Measurements from ENCODE around the gene SDK1. TPM values are rescaled to one million over a fixed set of nuclear protein-coding genes. Genes with fewer than 3 reads are reported as not detected.

The SDK1 gene
- total RNA-seq, 1 donor from 2014 or later = 0.26 TPM

- no peak for FAIRE-seq
Observed at GRCh38 chr7:3953946-3954345, 652.9 kb downstream of the SDK1 start.

GRCh38 chr7:3955026-3955425 is 654.0 kb downstream of the SDK1 start:
- TF ChIP-seq CTCF (IDR thresholded peaks at IDR 0.05; ENCODE audit: insufficient read depth, low read length, severe bottlenecking) = no peak
- H3K4me3 ChIP-seq (ENCODE audit: low read depth, low read length) = no peak overlapping the region
- peaks cover 8% of the 10 kb centered on the region for H3K27me3 ChIP-seq (ENCODE audit: control insufficient read depth, insufficient read depth, low read length)
- H3K36me3 ChIP-seq (ENCODE audit: control insufficient read depth, insufficient read depth, low read length) = no peaks in the 10 kb centered on the region
- no peak for FAIRE-seq
- no peak for DNase-seq (ENCODE audit: low read depth)

More at GRCh38 chr7:3953946-3954345, 652.9 kb downstream of the SDK1 start:
- Histone ChIP-seq H3K27me3 (ENCODE audit: control insufficient read depth, insufficient read depth, low read length) (peaks cover 4% of the 10 kb centered on the region), H3K4me3 (ENCODE audit: low read depth, low read length) (no peak overlapping the region), H3K36me3 (ENCODE audit: control insufficient read depth, insufficient read depth, low read length) (no peaks in the 10 kb centered on the region)
- no peak for TF ChIP-seq CTCF (IDR thresholded peaks at IDR 0.05; ENCODE audit: insufficient read depth, low read length, severe bottlenecking)
- DNase-seq (ENCODE audit: low read depth) = no peak

GRCh38 chr7:3955751-3956696 is 655.0 kb downstream of the SDK1 start:
- Histone ChIP-seq H3K27me3 (ENCODE audit: control insufficient read depth, insufficient read depth, low read length) (peaks cover 9% of the 10 kb centered on the region), H3K36me3 (ENCODE audit: control insufficient read depth, insufficient read depth, low read length) (no peaks in the 10 kb centered on the region), H3K4me3 (ENCODE audit: low read depth, low read length) (no peak overlapping the region)
- TF ChIP-seq CTCF (IDR thresholded peaks at IDR 0.05; ENCODE audit: insufficient read depth, low read length, severe bottlenecking) = no peak
- FAIRE-seq (peak; percentile 83), DNase-seq (ENCODE audit: low read depth) (peak; percentile 93)

- Histone ChIP-seq H3K4me3 (ENCODE audit: low read depth, low read length) (no peak overlapping the region), H3K27me3 (ENCODE audit: control insufficient read depth, insufficient read depth, low read length) (peaks cover 9% of the 10 kb centered on the region), H3K36me3 (ENCODE audit: control insufficient read depth, insufficient read depth, low read length) (no peaks in the 10 kb centered on the region)
- no peak for FAIRE-seq
- no peak for TF ChIP-seq CTCF (IDR thresholded peaks at IDR 0.05; ENCODE audit: insufficient read depth, low read length, severe bottlenecking)
- no peak for DNase-seq (ENCODE audit: low read depth)
Observed at GRCh38 chr7:3956949-3957348, 655.9 kb downstream of the SDK1 start.

GRCh38 chr7:3957472-3958108 is 656.5 kb downstream of the SDK1 start:
- no peak for TF ChIP-seq CTCF (IDR thresholded peaks at IDR 0.05; ENCODE audit: insufficient read depth, low read length, severe bottlenecking)
- FAIRE-seq = no peak
- Histone ChIP-seq H3K4me3 (ENCODE audit: low read depth, low read length) (no peak overlapping the region), H3K27me3 (ENCODE audit: control insufficient read depth, insufficient read depth, low read length) (peaks cover 9% of the 10 kb centered on the region), H3K36me3 (ENCODE audit: control insufficient read depth, insufficient read depth, low read length) (no peaks in the 10 kb centered on the region)
- peak; percentile 34 for DNase-seq (ENCODE audit: low read depth)
